ENCODE results near the gene BTBD2.
A peak's percentile ranks its signal among the peaks of the same experiment; 100 is the strongest.

Gene BTBD2

DNA sequence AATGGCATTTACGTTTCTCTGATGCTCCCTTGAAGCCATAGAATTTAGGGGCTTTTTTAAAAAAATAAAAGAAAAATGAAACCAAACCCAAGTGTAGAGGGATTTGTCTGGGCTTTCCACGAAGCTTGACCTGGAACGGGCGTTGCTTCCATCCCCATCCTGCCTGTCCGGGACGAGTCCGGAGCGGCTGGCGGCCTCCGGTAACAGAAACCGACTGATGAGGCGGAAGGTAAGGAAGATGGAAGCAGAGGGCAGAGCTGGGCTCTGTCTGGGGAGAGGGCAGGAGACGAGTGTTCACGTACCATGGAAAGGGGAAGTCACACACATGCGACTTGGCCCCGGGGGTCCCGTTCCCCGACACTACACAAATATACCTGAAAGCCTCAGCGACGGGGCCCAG lies 34.3 kb downstream of the BTBD2 start:
- Histone ChIP-seq H3K4me1 (ENCODE audit: insufficient read depth, poor library complexity, severe bottlenecking) (no peaks in the 10 kb centered on the region), H3K9me3 (ENCODE audit: severe bottlenecking) (no peaks in the 10 kb centered on the region), H3K4me3 (ENCODE audit: severe bottlenecking) (no peak overlapping the region), H3K36me3 (ENCODE audit: low read depth) (peaks cover 31% of the 10 kb centered on the region), H3K27me3 (ENCODE audit: insufficient read depth, poor library complexity, severe bottlenecking) (no peaks in the 10 kb centered on the region), H3K27ac (ENCODE audit: poor library complexity, severe bottlenecking) (no peak overlapping the region)
- TF ChIP-seq, protein P1, sequence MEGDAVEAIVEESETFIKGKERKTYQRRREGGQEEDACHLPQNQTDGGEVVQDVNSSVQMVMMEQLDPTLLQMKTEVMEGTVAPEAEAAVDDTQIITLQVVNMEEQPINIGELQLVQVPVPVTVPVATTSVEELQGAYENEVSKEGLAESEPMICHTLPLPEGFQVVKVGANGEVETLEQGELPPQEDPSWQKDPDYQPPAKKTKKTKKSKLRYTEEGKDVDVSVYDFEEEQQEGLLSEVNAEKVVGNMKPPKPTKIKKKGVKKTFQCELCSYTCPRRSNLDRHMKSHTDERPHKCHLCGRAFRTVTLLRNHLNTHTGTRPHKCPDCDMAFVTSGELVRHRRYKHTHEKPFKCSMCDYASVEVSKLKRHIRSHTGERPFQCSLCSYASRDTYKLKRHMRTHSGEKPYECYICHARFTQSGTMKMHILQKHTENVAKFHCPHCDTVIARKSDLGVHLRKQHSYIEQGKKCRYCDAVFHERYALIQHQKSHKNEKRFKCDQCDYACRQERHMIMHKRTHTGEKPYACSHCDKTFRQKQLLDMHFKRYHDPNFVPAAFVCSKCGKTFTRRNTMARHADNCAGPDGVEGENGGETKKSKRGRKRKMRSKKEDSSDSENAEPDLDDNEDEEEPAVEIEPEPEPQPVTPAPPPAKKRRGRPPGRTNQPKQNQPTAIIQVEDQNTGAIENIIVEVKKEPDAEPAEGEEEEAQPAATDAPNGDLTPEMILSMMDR (IDR thresholded peaks at IDR 0.05; ENCODE audit: poor library complexity, severe bottlenecking), result no peak
- no peak for ATAC-seq (ENCODE audit: low read depth)
- DNase-seq (ENCODE audit: low spot score), result no peak

DNA sequence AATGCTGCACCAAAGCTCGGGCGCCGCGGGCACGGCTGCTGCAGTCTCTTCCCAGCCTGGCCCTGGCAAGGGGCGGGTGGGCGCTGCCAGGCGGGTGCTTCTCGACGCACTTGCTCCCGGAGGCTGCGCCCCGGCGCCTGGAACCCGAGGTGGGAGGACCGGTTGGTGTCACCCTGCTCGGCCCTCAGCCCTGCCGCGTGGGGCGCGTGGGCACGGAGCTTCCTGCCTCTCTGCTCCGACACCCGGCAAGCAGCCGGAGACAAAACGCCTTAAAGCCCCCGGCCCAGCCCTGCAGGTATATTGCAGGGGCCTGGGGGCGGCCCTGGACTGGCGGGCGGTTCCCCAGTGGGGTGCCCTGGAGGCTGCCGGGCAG lies 34.7 kb downstream of the BTBD2 start:
- no peak overlapping the region for H3K4me3 ChIP-seq (ENCODE audit: severe bottlenecking)
- H3K27me3 ChIP-seq (ENCODE audit: insufficient read depth, poor library complexity, severe bottlenecking), result no peaks in the 10 kb centered on the region
- no peak overlapping the region for H3K27ac ChIP-seq (ENCODE audit: poor library complexity, severe bottlenecking)
- no peaks in the 10 kb centered on the region for H3K4me1 ChIP-seq (ENCODE audit: insufficient read depth, poor library complexity, severe bottlenecking)
- ATAC-seq (ENCODE audit: low read depth) (no peak), DNase-seq (ENCODE audit: low spot score) (no peak)
- no peaks in the 10 kb centered on the region for H3K9me3 ChIP-seq (ENCODE audit: severe bottlenecking)
- TF ChIP-seq, protein P1 (IDR thresholded peaks at IDR 0.05; ENCODE audit: poor library complexity, severe bottlenecking), result no peak
- H3K36me3 ChIP-seq (ENCODE audit: low read depth), result peaks cover 31% of the 10 kb centered on the region

DNA sequence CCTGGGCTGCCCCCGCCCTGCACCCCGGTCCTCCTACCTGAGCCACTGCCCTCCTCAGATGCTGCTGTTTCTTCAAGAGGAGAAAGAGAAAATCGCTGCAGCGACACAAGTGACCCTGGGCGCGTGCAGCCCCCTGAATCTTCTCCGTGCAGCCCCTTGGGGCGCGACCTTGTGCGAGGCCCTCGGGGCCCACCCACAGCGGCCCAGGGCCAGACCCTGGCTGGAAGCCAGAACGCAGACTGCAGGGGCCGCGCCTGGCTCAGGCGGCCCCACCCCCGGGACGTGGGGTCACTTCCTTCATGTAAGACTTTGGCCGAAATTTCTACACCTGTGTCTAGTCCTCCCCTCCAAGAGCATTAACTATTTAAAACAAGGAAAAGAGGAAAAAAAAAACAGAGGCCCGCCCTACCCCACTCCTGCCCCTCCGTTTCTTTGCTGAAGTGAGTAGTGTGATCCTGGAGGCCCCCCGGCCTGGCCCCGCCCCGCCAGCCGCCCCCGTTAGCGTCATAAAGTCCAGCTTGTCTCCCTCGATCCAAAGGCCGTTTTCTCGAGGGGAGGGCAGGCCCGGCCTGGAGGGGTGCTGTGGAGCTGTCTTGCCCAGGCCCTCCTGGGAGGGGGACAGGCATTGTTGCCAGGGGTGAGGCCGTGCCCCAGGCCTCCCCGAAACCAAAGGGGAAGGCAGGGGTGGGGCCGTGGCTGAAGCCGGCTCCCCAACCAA lies 35.3 kb downstream of the BTBD2 start:
- ATAC-seq (ENCODE audit: low read depth) (no peak), DNase-seq (ENCODE audit: low spot score) (no peak)
- no peaks in the 10 kb centered on the region for H3K27me3 ChIP-seq (ENCODE audit: insufficient read depth, poor library complexity, severe bottlenecking)
- H3K27ac ChIP-seq (ENCODE audit: poor library complexity, severe bottlenecking), result no peak overlapping the region
- TF ChIP-seq, protein P1 (IDR thresholded peaks at IDR 0.05; ENCODE audit: poor library complexity, severe bottlenecking), result no peak
- no peaks in the 10 kb centered on the region for H3K9me3 ChIP-seq (ENCODE audit: severe bottlenecking)
- H3K36me3 ChIP-seq (ENCODE audit: low read depth), result peaks cover 36% of the 10 kb centered on the region
- H3K4me1 ChIP-seq (ENCODE audit: insufficient read depth, poor library complexity, severe bottlenecking), result no peaks in the 10 kb centered on the region
- H3K4me3 ChIP-seq (ENCODE audit: severe bottlenecking), result no peak overlapping the region

- TF ChIP-seq, protein P1 (IDR thresholded peaks at IDR 0.05; ENCODE audit: poor library complexity, severe bottlenecking), result no peak
- Histone ChIP-seq H3K4me3 (ENCODE audit: severe bottlenecking) (no peak overlapping the region), H3K4me1 (ENCODE audit: insufficient read depth, poor library complexity, severe bottlenecking) (no peaks in the 10 kb centered on the region), H3K27me3 (ENCODE audit: insufficient read depth, poor library complexity, severe bottlenecking) (no peaks in the 10 kb centered on the region), H3K36me3 (ENCODE audit: low read depth) (peaks cover 40% of the 10 kb centered on the region), H3K9me3 (ENCODE audit: severe bottlenecking) (no peaks in the 10 kb centered on the region), H3K27ac (ENCODE audit: poor library complexity, severe bottlenecking) (no peak overlapping the region)
- DNase-seq (ENCODE audit: low spot score) (peak; percentile 59), ATAC-seq (ENCODE audit: low read depth) (no peak)
These were observed 35.9 kb downstream of the BTBD2 start for GRCh38 chr19:1979642-1980041.

DNA sequence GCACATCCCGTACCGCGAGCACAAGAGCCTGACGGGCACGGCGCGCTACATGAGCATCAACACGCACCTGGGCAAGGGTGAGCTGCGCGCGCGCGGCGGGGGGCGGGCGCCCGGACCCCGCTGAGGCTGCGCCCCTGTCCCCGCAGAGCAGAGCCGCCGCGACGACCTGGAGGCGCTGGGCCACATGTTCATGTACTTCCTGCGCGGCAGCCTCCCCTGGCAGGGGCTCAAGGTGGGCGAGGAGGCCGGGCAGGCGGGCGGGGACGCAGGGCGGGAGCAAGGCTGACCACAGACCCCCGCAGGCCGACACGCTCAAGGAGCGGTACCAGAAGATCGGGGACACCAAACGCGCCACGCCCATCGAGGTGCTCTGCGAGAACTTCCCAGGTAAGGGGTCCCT lies 36.5 kb downstream of the BTBD2 start:
- no peak for DNase-seq (ENCODE audit: low spot score)
- ATAC-seq (ENCODE audit: low read depth), result no peak
- Histone ChIP-seq H3K4me1 (ENCODE audit: insufficient read depth, poor library complexity, severe bottlenecking) (no peaks in the 10 kb centered on the region), H3K9me3 (ENCODE audit: severe bottlenecking) (no peaks in the 10 kb centered on the region), H3K4me3 (ENCODE audit: severe bottlenecking) (no peak overlapping the region), H3K36me3 (ENCODE audit: low read depth) (peaks cover 40% of the 10 kb centered on the region), H3K27me3 (ENCODE audit: insufficient read depth, poor library complexity, severe bottlenecking) (no peaks in the 10 kb centered on the region), H3K27ac (ENCODE audit: poor library complexity, severe bottlenecking) (no peak overlapping the region)
- TF ChIP-seq, protein P1 (IDR thresholded peaks at IDR 0.05; ENCODE audit: poor library complexity, severe bottlenecking), result no peak

Data from RWPE2 (cell line).